Ovary (tissue), 9 donors: ENCODE data around the gene DENND1A. TPM values are rescaled to one million over a fixed set of nuclear protein-coding genes. Genes with fewer than 3 reads are reported as not detected.
"Not testable (repeated sequence)": the region's sequence is repeated elsewhere in the genome, so short reads cannot be mapped to it uniquely, and the experiment has no call there.

Experiments used
- DNase-seq, 5 donors: peaks; one replicate each; pipeline ENCODE4 v3.0.0-alpha.2; 2019 to 2020
- H3K27ac ChIP-seq, 2 donors: fragments of 200-600 bp; one replicate each; pipeline versions ENCODE4 v1.5.1 to v1.8.0; 2019 to 2022
- H3K27me3 ChIP-seq: fragments of 200-600 bp; one replicate; pipeline ENCODE4 v1.8.0; 2022
- H3K36me3 ChIP-seq: fragments of 200-600 bp; sonication (generic); one replicate; pipeline ENCODE4 v1.5.1; 2019
- H3K4me1 ChIP-seq: one replicate; pipeline ENCODE4 v1.8.1; 2013; ENCODE audit warnings: mild to moderate bottlenecking, moderate library complexity; ENCODE audit not compliant: insufficient read depth
- H3K4me3 ChIP-seq: fragments of 200-600 bp; sonication (generic); one replicate; pipeline ENCODE4 v1.5.1; 2017
- H3K9me3 ChIP-seq, 2 donors: fragments of 200-600 bp in 1 of 2; sonication (generic) in 1 of 2; one replicate each; pipeline versions ENCODE4 v1.5.1 to v1.8.1; 2013 to 2019; ENCODE audit warnings: mild to moderate bottlenecking in 1 of 2, moderate library complexity in 1 of 2
- CTCF ChIP-seq, 3 donors: fragments of 450-650 bp in 2 of 3; fragments of 200-600 bp in 1 of 3; IDR thresholded peaks; one replicate each; pipeline versions ENCODE4 v1.5.1 to v1.8.0; 2016 to 2022; ENCODE audit warnings: antibody characterized with exemption in 3 of 3, mild to moderate bottlenecking in 1 of 3
- EP300 ChIP-seq: sonication (generic); formaldehyde crosslinking; IDR thresholded peaks from one replicate; pipeline ENCODE4 v1.6.1; 2017; ENCODE audit warnings: antibody characterized with exemption
- POLR2A ChIP-seq: fragments of 450-650 bp; IDR thresholded peaks from one replicate; pipeline ENCODE4 v1.6.1; 2017; ENCODE audit warnings: antibody characterized with exemption, mild to moderate bottlenecking, moderate library complexity
- WGBS, 3 donors: extraction: QIAGEN DNeasy Blood & Tissue Kit in 1 of 3; methylation state at CpG; one replicate each; pipeline versions ENCODE4 v1.1.5 to v1.1.7; 2013 to 2017; 5-methylcytosine and 5-hydroxymethylcytosine counted together
- intact Hi-C, 4 donors: fragments of 100-400 bp; cut with DNase I; formaldehyde crosslinking; loops; one replicate each; pipeline versions ENCODE4 v1.11.0 to v1.15.1; 2022 to 2023
- polyA plus RNA-seq, 2 donors: library from polyadenylated mRNA; stranded (reverse); fragments of 200-250 nt in 1 of 2; fragments of 350-450 nt in 1 of 2; fragmentation: Illumina TruSeq in 1 of 2; extraction: RNeasy Lipid Tissue Mini Kit (QIAGEN cat#74804) in 1 of 2; gene quantifications; one replicate each; pipeline ENCODE4 v1.2.3, GENCODE V29; 2013 to 2014
- total RNA-seq, 7 donors: library from RNA; depleted of rRNA in 2 of 7; stranded (reverse); fragments of >200 nt in 2 of 7; fragmentation: NEBNext Ultra II Directional in 3 of 7; extraction: Animal tissue kit (Norgen Biotek cat#: 25700) in 3 of 7; gene quantifications; one replicate each; pipeline versions ENCODE4 v1.1.0 to v1.2.4, GENCODE V29; 2016 to 2023
- donor health status: DM: no; HTN: no; CAD: no; lungs with moderate emphysema.
- donor health status: DM: no; HTN: no; CAD: no.
- donor health status: Bipolar disorder and iron deficiency.
- donor health status: DM: yes; HTN: yes; CAD: no.
- donor health status: DM: no; HTN: no; CAD: no.
- donor health status: DM: yes; HTN: yes; CAD: no.

The DENND1A gene
- total and polyA plus RNA-seq, 9 donors: 10.4 to 24.5 (median 17.1) TPM

GRCh38 chr9:123821619-123822018 lies 108.3 kb downstream of the DENND1A start:
- Histone ChIP-seq H3K27ac (no peak overlapping the region), H3K27me3 (no peaks in the 10 kb centered on the region), H3K9me3 (no peaks in the 10 kb centered on the region), H3K4me3 (no peak overlapping the region), H3K36me3 (no peaks in the 10 kb centered on the region), H3K4me1 (no peaks in the 10 kb centered on the region)
- 55 to 72% (median 58%) methylated on average over 2 of the region's 2 CpGs for WGBS, 3 donors
- intact Hi-C loops: no loop called here
- DNase-seq: no peak
- TF ChIP-seq EP300 (no peak), CTCF (IDR thresholded peaks at IDR 0.05) (no peak), POLR2A (no peak)

- WGBS, 3 donors: 97 to 99% (median 98%) methylated on average over 4 of the region's 4 CpGs
- no peak for TF ChIP-seq POLR2A
- TF ChIP-seq CTCF (IDR thresholded peaks at IDR 0.05): no peak
- TF ChIP-seq EP300: no peak
- Histone ChIP-seq H3K9me3 (no peaks in the 10 kb centered on the region), H3K4me1 (no peaks in the 10 kb centered on the region), H3K27me3 (no peaks in the 10 kb centered on the region), H3K36me3 (no peaks in the 10 kb centered on the region), H3K4me3 (no peak overlapping the region), H3K27ac (no peak overlapping the region)
- intact Hi-C loops: no loop called here
- no peak for DNase-seq
Measured at GRCh38 chr9:123820139-123820538, 109.8 kb downstream of the DENND1A start.

GRCh38 chr9:123816817-123817472 lies 113.0 kb downstream of the DENND1A start:
- Histone ChIP-seq H3K36me3 (no peaks in the 10 kb centered on the region), H3K27ac (no peak overlapping the region), H3K27me3 (no peaks in the 10 kb centered on the region), H3K4me1 (no peaks in the 10 kb centered on the region), H3K9me3 (no peaks in the 10 kb centered on the region), H3K4me3 (no peak overlapping the region)
- intact Hi-C loops: no loop called here
- WGBS, 3 donors: 87 to 89% (median 87%) methylated on average over 5 of the region's 5 CpGs
- DNase-seq: no peak
- TF ChIP-seq CTCF (IDR thresholded peaks at IDR 0.05) (no peak), EP300 (no peak), POLR2A (no peak)

- H3K27me3 ChIP-seq, H3K27ac ChIP-seq, intact Hi-C loops, H3K4me1 ChIP-seq, H3K9me3 ChIP-seq, H3K4me3 ChIP-seq, H3K36me3 ChIP-seq, DNase-seq: not testable (repeated sequence)
- WGBS, 3 donors: 94 to 100% (median 99%) methylated on average over 5 of the region's 5 CpGs
Measured at GRCh38 chr9:123815856-123816255, 114.1 kb downstream of the DENND1A start.

GRCh38 chr9:123814496-123814895 lies 115.4 kb downstream of the DENND1A start:
- H3K36me3 ChIP-seq: no peaks in the 10 kb centered on the region
- 86 to 99% (median 89%) methylated on average over 1 of the region's 1 CpG for WGBS, 3 donors
- no peak overlapping the region for H3K27ac ChIP-seq
- H3K4me1 ChIP-seq: no peaks in the 10 kb centered on the region
- no peak for DNase-seq
- H3K9me3 ChIP-seq: no peaks in the 10 kb centered on the region
- intact Hi-C loops: no loop called here
- H3K27me3 ChIP-seq: no peaks in the 10 kb centered on the region
- H3K4me3 ChIP-seq: no peak overlapping the region
- TF ChIP-seq CTCF (IDR thresholded peaks at IDR 0.05) (no peak), POLR2A (no peak), EP300 (no peak)
